M059J (cell line): ENCODE data around the gene FBXL4. TPM values are rescaled to one million over a fixed set of nuclear protein-coding genes. Genes with fewer than 3 reads are reported as not detected.

Experiments used
- DNase-seq: peaks from one replicate; pipeline ENCODE4 v3.0.0-alpha.2; 2012; ENCODE audit warnings: low read depth
- total RNA-seq: library from RNA; depleted of rRNA; stranded (reverse); fragments of >200 nt; shearing (Covaris generic); gene quantifications from 2 replicates; pipeline ENCODE4 v1.2.3, GENCODE V29; 2014

The FBXL4 gene
- total RNA-seq, 1 experiment from 2014 or later: 8.8 TPM

DNA sequence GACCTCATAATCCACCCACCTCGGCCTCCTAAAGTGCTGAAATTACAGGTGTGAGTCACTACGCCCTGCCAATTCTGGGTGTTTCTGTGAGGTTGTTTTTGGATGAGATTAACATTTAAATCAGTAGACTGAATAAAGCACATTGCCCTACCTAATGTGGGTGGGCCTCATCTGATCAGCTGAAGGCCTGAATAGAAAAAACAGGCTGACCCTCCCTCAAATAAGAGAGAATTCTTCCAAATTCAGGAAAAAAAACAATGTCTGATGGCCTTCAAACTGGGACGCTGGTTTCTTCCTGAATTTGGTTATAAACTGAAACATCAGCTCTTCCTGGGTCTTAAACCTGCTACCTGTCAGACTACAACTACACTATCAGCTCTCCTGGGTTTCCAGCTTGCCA lies 62.4 kb downstream of the FBXL4 start:
- DNase-seq: no peak

DNA sequence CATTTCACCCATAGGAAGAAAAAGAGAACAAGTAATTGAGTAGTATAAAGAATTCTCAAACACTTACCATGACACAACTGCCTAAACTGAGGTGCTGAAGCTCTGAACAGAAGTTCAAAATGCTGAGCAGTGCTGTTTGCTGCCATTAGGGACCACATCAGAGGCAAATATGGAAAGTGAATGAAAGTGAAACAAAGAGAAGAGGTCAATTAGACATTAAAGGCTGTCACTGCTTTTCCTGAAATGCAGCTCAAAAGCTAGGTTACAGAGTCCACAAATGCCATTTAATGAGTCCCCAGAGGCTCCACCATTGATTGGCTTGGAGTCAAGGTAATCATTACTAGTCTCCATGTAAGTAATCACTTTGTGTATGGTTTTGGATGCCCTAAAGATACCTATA lies 67.3 kb downstream of the FBXL4 start:
- DNase-seq: no peak

DNA sequence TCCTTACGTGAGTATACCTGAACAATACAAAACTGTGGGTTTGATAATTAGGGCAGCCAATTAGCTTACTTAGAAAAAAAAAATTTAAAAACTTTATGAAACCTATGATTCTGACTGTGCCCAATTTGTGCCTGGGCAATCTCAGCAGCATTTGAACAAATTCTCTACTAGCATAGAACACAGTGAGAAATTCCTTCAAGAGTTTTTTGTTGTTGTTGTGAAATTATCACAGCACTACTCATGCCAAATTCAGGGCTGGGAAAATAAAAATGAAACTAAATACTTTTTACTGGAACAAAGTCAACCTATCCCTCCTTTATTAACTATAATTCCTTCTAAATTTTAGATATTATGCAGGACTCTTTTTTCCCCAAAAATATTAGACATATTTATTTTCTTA lies 70.5 kb downstream of the FBXL4 start:
- DNase-seq: no peak

DNA sequence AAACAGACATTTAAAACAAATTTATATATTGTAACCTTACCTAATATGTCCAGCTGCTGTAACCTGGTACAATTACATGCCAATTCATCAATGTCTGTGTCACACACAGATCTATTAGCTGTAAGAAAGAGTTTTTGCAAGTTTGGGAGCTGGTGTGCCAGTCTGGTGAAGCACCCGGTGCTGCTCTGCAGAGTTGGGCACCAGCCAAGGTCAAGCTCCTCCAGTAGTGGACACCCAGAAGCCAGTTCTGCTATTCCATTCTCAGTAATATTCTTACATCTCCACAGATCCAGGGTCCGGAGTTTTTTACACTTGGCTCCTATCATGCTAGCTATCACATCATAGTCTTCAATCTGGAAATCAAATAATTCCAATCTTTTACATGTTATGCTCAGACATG lies 72.4 kb downstream of the FBXL4 start:
- DNase-seq: no peak

DNA sequence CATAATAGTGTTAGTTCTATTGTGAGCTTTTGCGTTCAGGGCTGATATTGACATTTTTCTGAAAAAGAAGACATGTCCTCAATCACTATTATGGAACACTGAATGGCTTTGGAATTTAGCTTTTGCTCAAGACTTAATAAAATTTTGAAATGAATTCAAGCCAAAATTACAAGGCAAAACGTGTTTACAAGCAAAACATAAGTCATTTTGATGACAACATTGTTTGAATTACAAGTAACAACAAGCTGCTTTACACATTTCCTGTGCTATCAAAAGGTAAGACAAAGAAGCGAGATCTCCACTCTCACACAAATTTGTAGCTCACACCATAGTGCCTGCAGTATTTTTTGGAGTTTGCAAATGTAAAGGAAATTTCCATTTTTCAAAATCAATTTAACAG lies 75.9 kb downstream of the FBXL4 start:
- DNase-seq: no peak

DNA sequence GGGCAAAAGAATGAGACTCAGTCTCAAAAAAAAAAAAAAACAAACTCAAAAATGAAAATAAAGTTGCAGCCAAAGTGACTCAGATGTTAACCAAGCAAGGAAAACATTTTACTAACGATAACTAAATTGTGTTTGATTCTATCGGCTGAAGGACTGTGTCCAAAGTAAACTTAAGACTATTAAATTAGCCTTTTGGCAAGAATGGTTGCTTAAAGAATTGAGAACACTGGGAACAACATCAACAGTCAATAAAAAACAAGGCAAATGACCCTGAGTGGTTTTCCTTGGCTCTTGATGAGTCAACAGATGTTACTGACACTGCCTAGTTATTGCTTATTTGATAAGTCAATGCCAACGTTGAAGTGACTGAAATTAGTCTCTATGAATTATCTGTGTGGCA lies 76.7 kb downstream of the FBXL4 start:
- peak; percentile 64 for DNase-seq

DNA sequence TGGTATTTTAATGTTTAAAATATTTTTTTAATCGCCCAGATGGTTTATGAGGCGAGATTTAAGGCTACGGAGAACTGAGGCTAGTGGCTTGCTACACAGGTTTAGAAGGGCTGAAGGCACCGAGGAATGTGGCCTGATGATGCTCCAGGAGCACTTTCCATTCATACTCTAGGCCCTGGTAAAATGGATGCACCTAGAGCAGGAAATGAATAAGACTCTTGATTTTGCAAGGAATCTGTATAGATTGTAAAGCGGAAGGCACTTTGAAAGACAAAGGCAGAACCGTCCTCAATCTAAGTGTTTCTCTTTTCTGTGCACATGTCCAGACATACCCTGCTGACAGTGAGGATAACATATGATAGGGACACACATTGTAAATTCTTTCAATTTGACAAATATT lies 83.2 kb downstream of the FBXL4 start:
- no peak for DNase-seq

DNA sequence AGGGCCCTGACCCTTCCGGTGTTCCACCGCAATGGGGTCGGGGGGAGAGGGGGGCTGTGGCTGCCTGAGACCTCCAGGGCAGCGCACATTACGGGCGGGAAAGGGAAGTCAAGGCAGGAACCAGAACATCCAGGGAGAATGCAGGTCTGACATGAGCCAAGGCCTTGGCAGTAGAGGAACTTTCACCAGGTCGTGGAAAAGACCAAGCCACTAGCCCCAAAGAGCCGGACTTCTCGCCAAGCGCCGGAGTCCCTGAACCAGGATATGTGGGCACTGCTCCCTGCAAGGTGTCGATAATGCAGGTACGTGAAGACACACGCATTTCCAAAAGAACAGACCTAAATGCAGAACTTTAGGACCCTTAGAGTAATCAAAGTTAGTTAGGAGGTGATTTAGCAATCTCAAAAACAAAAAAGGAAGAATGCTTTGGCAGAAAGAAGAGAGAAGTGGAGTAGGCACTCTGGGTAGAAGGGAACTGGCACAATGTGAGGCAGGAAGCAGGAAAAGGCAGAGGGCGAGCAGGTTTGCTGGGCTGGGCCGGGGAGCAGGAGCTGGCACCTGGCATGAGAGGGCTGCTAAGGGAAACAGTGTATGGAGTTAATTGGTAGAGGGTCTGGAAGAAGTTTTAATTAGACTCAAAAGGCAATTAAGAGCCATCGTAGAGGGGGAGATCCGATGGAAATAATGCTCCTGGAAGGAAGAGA lies 99.1 kb downstream of the FBXL4 start:
- no peak for DNase-seq

DNA sequence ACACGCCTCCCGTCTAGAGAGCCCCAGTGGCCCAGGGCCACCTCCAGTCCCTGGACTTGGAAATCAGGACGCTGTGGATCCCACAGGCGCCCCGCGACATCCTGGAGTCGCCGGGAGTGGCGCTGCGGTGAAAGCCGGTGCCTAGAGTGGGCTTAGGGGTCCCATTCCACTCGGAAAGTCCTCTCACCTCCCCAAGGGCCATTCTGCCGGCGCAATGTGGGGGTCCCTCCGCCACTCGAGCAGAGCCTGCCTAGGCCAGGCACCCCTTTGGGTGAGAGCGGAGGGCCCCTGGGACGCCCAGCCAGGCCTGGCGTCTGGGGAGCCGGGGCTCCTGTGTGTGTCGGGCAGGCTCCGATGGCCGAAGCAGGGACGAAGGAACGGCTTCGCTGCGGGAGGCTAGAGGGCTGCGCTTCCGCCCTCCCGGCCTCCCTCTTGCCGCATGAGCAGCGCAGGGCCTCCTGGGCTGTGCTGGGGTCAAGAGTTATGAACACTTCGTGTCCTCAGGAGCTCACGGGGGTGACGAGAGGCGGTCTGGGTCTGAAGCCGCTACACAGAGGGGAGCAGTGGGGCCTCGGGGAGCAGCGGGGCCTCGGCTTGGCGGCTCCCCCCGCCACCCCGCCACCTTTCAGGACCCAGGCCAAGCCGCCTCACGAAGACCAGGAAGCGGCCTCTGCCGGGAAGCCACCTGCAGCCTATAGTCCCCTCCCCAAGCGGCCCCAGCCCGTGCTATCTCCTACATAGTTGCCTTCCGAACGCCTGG lies 99.8 kb downstream of the FBXL4 start:
- no peak for DNase-seq

DNA sequence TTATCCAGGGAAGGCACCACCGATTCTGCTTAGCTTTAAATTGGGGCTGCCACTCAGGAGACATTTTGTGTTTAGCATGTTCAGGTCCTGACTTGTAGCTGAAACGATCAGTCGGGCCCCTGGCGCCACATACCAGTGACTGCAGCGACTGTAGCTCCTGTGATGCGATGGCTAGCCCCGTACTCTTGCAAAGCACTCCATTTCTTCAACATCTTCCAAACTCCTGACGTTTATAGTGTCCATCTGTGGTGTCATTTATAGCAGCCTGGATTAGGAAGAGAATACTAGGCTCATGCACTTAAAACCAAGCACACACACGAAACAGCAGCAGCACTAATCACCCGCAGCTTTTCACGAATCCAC lies 100.3 kb downstream of the FBXL4 start:
- no peak for DNase-seq

DNA sequence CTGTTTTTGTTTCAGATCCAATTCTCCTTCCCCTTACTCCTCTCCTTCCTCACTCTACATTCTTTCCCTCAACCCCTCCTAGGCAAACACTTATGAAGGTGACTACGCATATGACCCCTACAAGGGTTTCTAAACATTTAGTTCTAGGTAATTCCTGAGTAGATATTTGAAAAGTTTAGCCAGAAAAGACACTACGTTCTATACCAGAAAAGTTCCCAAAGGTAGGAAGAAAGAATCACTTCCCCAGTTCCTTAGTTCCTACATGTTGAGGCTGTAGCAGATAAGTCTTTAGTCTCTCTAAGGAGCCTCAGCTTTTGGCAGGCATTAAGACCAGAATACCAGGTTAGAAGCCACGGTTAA lies 101.7 kb downstream of the FBXL4 start:
- DNase-seq: no peak

DNA sequence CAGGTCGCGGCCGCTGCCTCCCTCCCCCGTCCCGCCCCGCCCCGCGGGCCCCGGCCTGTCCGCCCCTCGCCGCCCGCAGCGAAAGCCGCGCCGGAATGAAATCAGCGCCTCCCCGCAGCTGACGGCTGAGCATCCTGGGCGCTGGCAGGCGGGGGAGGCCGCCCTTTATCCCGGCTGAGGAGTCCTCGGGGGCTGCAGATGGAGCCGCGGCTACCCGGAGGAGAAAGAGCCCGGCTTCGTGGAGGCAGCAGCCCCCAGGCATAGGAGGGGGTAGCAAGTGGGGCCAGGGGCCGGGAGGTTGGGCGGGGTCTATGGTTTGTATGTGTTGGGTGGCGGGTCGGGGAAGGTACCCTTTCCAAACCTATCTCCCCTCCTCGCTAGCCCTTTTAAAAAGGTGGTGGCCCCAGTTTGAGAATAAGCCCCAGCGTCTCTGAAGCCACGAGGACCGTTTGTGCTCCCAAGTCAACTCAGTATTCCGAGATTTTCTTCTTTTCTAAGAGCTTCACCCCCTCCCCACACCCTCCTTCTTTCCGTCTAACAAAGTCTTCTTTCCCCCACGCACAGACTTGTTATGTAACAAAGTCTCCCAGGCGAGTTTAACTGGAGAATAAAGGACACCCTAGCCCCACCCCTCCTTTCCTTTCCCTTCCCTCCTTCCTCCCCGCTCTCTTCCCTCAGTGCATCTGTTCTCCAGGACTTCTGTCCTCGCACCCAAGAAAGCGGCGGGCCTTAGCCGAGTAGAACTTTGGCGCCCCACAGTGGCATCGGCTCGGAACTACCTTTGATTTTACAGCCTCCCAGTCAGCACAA lies 102.3 kb downstream of the FBXL4 start:
- DNase-seq: peak; percentile 88

DNA sequence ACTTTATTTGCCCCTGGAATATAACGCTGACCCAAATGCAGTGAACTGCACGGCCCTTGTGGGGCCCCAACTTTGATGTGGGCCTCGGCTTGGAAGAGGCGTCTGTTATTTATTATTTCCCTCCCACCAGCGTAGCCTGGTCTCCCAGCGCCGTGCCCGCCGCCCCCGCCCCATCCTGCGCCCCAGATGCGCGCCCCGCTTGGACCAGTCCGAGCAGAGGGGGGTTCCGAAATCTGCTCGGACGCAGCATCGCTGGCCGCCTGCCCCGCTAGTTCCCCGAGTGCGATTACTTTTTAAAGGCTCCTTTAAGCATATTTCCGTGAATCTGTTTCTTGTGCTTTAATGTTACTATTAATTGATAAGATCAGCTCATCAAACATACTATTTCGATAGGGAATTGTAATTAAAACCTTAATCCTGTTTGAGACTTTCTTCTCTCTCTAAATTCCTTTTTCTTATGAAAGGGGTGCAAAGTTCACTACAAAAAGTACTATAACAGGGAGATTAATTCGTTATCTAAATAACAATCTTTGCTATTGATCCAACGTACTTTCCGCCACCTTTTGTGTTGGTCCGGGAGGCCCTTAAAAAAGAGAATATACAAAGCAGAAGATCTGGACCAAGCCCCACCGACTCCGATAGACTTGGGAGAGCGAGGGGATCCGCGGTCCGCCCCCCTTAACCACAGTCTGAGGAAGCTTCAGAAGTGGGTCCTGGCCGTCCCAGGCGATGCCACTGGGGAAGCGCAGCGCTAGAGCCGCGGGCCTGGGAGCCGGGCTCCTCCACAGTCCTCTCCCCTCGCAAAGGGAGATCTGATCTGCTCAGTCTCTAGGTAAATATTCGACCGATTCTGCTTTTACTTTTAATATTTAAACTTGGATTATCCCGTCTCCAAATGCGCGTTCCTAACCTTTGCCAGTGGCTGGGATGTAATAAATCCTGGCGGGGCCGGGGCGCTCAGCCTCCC lies 103.2 kb downstream of the FBXL4 start:
- DNase-seq: peak; percentile 48

DNA sequence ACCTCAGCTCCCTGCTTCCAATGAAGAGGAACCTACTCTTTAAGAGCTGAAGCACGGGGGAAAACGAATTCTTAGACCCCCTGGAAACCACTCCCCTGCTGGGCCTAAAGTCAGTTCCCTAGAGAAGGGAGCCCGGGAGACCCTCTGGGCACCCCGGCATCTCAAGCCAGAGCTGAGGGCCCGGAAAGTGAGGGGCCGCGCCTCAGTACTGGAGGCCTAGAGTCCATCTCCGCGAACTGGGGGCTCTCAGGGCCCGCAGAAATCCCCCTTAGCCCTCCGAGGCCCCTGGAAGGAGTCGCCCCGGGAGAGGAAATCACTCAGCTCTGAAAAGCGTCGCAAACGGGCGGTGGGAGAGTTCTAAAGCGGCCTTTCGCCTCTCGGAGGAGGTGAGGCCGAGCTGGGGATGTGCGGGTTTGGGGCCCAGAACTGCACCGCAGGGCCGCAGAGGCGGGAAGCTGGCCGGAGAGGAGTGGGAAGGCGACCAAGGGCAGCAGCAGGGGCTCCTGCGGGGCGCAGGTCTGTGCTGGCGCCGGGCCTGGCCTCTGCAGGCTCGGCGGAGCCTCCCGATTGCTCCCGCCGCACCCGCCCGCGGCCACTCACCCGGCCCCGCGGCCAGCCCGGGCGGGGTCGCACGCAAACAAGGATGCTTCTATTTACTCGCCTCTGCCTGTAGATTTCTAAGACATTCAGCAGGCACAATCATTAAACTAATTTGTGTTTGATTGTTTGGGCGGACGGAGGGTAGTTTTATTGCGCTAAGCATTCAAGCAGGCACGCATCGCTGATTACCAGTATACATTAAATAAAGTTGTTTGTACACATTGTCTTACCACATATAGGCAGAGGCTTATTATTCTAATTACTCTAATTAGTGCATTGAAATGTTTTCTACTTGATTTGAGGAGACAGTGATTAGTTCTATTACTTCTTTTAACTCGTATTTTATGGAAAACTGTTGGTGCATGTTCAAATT lies 104.2 kb downstream of the FBXL4 start:
- DNase-seq: no peak

DNA sequence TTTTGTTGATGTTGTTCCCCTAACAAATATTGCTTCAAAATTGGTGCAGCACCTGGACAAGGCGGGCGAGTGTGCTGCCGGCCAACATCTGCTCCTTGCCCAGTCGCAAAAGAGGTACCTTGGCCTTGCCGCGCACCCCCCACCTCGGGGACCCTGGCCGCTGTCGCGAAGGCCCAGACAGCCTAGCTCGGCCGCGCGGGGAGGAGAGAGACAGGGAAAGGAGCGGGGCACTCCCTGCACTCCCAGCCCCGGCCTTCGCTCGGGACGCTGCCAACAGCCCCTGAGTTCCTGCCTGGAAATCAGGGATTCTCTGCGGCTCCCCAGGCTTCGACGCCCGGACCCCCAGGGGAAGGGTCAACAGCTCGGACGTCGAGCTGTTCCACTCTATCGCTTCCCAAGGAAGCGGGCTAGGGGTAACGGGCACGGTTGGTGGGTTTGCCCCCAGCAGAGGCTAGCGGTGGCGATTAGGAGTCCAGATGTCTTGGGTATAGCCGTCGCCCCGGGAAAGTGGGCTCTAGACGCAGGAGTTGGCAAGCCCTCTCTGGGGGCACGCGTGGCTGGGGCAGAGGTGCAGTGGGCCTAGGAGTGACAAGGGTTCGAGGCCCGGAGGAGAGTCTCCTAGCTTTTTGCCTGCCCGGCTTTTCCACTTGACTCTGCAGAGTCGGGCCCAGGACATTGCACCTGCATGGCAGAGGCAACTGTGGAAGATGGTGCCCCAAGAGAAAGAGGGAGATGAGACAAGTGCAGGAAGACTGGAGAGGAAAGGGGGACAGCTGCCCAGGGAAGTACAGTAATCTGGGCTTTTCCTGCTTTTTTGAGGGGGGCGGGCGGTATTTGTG lies 105.2 kb downstream of the FBXL4 start:
- peak; percentile 38 for DNase-seq

DNA sequence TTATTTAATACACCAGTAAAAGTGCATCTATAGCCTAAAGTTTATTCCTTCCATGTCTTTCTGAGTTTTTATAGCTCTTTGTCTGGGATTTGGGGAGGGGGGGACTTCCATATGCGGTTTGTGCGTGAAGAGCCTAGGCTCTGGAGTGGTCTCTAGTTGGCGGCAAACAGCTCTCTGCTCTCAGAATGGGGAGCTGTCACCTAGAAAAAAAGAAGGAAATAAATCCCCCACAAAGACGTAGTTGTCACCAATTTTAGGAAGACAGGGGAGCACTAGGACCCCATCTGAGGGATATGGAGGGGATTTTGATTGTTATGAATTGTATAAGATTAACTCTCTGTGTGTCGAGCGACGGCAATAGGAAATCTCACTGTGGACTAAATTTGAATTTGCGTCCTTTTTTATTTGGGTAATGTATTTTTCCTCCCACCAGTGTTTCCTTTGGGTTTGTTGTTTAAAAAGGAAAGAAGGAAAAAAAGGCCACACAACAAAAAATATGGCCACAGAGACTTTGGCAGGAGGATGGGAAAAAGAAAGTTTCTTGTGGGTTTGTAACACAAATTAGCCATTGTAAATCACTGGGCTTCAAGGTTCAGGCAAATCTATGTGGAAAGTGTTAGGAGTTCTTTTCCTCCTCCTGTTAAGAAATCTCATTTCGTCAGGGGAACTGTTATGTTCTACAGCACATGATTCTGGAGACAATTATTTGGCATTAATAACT lies 106.0 kb downstream of the FBXL4 start:
- peak; percentile 37 for DNase-seq

DNA sequence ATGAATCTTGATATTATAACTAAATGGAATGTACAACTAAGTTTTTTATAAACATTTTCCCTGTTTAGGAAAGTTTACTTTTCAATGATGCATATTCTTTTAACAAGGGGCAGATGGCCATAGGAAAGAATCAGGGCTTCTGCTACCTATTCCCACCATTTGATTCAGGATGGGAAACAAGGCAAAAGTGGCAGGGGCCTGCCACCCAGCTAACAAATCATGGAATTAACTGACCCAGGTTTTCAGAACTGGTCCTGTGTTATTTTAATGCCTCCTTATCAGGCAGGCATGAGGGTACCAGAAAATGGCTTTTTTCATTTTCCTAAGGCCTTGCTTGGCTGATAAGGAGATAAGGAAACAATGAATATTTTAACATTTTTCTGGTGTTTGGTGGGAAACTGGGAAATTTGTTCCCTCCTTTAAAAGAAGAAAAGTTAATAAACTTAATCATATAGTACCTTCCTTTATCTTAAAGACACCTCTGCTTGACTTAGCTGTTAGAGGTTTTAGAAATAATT lies 106.7 kb downstream of the FBXL4 start:
- DNase-seq: no peak

DNA sequence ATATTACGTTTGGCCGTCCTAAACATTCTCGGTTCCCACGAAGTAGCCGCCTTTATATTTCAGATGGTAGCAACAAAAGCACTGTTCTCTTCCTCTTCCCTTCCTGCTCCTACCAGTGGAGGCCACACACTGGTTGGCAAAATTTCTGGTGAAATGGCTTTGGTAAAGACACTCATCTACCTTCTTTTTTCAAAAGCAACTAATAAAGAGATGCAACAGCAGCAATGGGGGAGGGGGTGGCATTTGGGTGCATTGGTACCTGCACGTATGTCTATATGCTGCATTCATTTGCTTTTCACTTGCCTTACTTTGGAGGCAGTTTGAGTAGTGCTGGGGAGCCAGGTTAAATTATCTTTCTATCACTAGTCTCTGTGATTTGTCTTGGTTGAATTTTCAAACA lies 107.4 kb downstream of the FBXL4 start:
- no peak for DNase-seq
